Neural crest cell (in vitro differentiated cells): ENCODE results near the gene RPS27. TPM values are rescaled to one million over a fixed set of nuclear protein-coding genes. Genes with fewer than 3 reads are reported as not detected.
"Not testable (repeated sequence)": the region's sequence is repeated elsewhere in the genome, so short reads cannot be mapped to it uniquely, and the experiment has no call there.

ENCODE experiments used
- DNase-seq: peaks from one replicate; pipeline ENCODE4 v3.0.0; 2021; ENCODE audit warnings: low read depth, mixed read lengths, low spot score
- H3K27ac Mint-ChIP-seq: one replicate; pipeline ENCODE4 v1.8.0; 2021; ENCODE audit warnings: mild to moderate bottlenecking, mixed read lengths; ENCODE audit not compliant: unreplicated experiment
- H3K27me3 Mint-ChIP-seq: 2 replicates; pipeline ENCODE4 v1.8.0; 2021; ENCODE audit warnings: low read depth, mild to moderate bottlenecking, mixed read lengths
- H3K36me3 Mint-ChIP-seq: 2 replicates; pipeline ENCODE4 v1.8.0; 2021; ENCODE audit warnings: low read depth, mild to moderate bottlenecking, mixed read lengths
- H3K4me1 Mint-ChIP-seq: 2 replicates; pipeline ENCODE4 v1.8.0; 2021; ENCODE audit warnings: mixed read lengths
- H3K4me3 Mint-ChIP-seq: one replicate; pipeline ENCODE4 v1.8.0; 2021; ENCODE audit warnings: mild to moderate bottlenecking, mixed read lengths
- H3K9me3 Mint-ChIP-seq: 2 replicates; pipeline ENCODE4 v1.8.0; 2021; ENCODE audit warnings: mixed read lengths
- microRNA-seq: library from miRNA; unstranded; fragments of <30 nt; microRNA quantifications from one replicate; pipeline ENCODE4, GENCODE V29; 2020
- total RNA-seq: library from RNA; stranded (reverse); gene quantifications from 2 replicates; pipeline ENCODE4 v1.2.1, GENCODE V29; 2021
- TF ChIP-seq, protein P1 (sequence below): fragments of 200-600 bp; sonication (generic); conservative IDR thresholded peaks from 2 replicates; pipeline ENCODE4 v1.5.0; 2021; ENCODE audit warnings: antibody characterized with exemption, mild to moderate bottlenecking

RPS27 gene
- total RNA-seq, 1 donor from 2014 or later = 1,806 TPM

DNA sequence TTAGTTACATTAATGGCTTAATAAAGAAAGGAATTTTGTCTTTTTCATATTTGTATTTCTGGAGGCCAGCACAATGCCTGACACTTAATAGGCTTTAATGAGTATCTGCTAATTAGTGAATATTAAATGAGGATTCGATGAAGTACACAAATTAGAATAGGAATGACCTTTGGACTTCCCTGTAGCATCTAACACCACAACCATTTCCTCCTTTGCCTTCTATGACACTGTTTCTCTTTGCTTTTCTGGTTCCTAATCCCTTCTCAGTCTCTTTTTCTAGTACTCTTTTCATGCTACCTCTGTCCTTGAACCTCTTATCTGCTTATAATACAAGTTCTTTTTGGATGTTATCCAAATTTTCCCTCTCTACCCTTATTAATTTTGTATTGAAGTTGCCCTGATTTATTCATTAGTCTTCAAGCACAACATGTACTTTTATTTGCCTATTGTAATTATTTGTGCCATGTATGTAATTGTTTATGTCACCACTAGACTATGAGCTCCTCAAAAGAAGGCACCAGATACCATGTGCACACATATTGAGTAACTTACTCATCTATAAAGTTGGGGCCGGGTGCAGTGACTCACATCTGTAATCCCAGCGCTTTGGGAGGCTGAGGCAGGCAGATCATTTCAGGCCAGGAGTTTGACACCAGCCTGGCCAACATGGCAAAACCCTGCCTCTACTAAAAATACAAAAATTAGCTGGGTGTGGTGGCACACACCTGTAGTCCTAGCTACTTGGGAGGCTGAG is 23.8 kb downstream of the RPS27 start:
- H3K36me3 Mint-ChIP-seq = no peaks in the 10 kb centered on the region
- TF ChIP-seq, protein P1, sequence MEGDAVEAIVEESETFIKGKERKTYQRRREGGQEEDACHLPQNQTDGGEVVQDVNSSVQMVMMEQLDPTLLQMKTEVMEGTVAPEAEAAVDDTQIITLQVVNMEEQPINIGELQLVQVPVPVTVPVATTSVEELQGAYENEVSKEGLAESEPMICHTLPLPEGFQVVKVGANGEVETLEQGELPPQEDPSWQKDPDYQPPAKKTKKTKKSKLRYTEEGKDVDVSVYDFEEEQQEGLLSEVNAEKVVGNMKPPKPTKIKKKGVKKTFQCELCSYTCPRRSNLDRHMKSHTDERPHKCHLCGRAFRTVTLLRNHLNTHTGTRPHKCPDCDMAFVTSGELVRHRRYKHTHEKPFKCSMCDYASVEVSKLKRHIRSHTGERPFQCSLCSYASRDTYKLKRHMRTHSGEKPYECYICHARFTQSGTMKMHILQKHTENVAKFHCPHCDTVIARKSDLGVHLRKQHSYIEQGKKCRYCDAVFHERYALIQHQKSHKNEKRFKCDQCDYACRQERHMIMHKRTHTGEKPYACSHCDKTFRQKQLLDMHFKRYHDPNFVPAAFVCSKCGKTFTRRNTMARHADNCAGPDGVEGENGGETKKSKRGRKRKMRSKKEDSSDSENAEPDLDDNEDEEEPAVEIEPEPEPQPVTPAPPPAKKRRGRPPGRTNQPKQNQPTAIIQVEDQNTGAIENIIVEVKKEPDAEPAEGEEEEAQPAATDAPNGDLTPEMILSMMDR = no peak
- no peaks in the 10 kb centered on the region for H3K9me3 Mint-ChIP-seq
- DNase-seq = no peak
- no peak overlapping the region for H3K27ac Mint-ChIP-seq
- H3K27me3 Mint-ChIP-seq = no peaks in the 10 kb centered on the region
- H3K4me3 Mint-ChIP-seq = no peak overlapping the region
- H3K4me1 Mint-ChIP-seq = no peaks in the 10 kb centered on the region

- no peaks in the 10 kb centered on the region for H3K9me3 Mint-ChIP-seq
- no peak overlapping the region for H3K27ac Mint-ChIP-seq
- H3K36me3 Mint-ChIP-seq = no peaks in the 10 kb centered on the region
- H3K27me3 Mint-ChIP-seq = no peaks in the 10 kb centered on the region
- DNase-seq = no peak
- TF ChIP-seq, protein P1 = no peak
- H3K4me1 Mint-ChIP-seq = no peaks in the 10 kb centered on the region
- H3K4me3 Mint-ChIP-seq = no peak overlapping the region
Observed at GRCh38 chr1:154019269-154019668, 28.7 kb downstream of the RPS27 start.

DNA sequence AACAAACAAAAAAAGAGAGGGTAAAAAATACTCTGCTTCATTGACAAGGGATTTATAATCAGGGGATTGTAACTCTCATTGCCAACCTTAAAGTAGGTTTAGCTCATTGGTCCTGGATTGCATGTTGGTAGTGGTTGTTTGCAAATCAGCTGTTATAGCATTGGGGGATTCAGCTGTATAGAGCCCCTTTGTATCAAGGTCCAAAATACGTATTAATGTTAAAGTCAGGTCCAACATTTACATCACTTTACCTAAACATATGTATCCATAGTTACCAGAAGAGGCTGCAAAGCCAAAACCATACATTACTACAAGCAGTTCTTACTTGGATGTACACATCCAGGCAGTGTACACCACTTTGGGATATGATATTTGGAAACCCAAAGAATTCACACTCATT is 29.4 kb downstream of the RPS27 start:
- TF ChIP-seq, protein P1 = no peak
- Mint-ChIP-seq H3K4me1 (no peaks in the 10 kb centered on the region), H3K27me3 (no peaks in the 10 kb centered on the region), H3K4me3 (no peak overlapping the region), H3K9me3 (no peaks in the 10 kb centered on the region), H3K27ac (no peak overlapping the region), H3K36me3 (no peaks in the 10 kb centered on the region)
- no peak for DNase-seq

GRCh38 chr1:154033697-154034096 is 43.1 kb downstream of the RPS27 start:
- H3K27me3 Mint-ChIP-seq, H3K27ac Mint-ChIP-seq, H3K4me1 Mint-ChIP-seq, H3K36me3 Mint-ChIP-seq, DNase-seq, H3K4me3 Mint-ChIP-seq, H3K9me3 Mint-ChIP-seq: not testable (repeated sequence)

Small RNAs within 50 kb of the gene (microRNA-seq; reads per million reads assigned to microRNA genes)
- 1.8 reads per million for gene MIR6737

Other genes with a start within 250 kb of the RPS27 start
- gene SLC27A3, start 215.4 kb upstream of the RPS27 start, total RNA-seq = 16.8 and 18.1 TPM in 2 replicates
- gene GATAD2B, start 67.8 kb upstream of the RPS27 start, total RNA-seq = 49.7 and 52.5 TPM in 2 replicates
- gene DENND4B, start 44.0 kb upstream of the RPS27 start, total RNA-seq = 71.6 and 75.2 TPM in 2 replicates
- gene CRTC2, start 32.1 kb upstream of the RPS27 start, total RNA-seq = 34.1 and 34.7 TPM in 2 replicates
- 107 and 113 TPM in 2 replicates for gene SLC39A1, start 27.2 kb upstream of the RPS27 start, total RNA-seq
- 18.2 and 20.0 TPM in 2 replicates for gene CREB3L4, start 22.9 kb upstream of the RPS27 start, total RNA-seq
- 72.9 and 74.2 TPM in 2 replicates for gene JTB, start 13.1 kb upstream of the RPS27 start, total RNA-seq
- gene RAB13, start 4.4 kb upstream of the RPS27 start, total RNA-seq = 90.9 and 91.5 TPM in 2 replicates
- 0.05 TPM in 1 of 2 replicates, not detected in the other for gene NUP210L, start 164.3 kb downstream of the RPS27 start, total RNA-seq
- 364 and 373 TPM in 2 replicates for gene TPM3, start 201.3 kb downstream of the RPS27 start, total RNA-seq
- not detected in 2 replicates for gene CFAP141, start 215.6 kb downstream of the RPS27 start, total RNA-seq
- gene UBAP2L, start 230.2 kb downstream of the RPS27 start, total RNA-seq = 256 and 258 TPM in 2 replicates